HepG2 (cell line): ENCODE measurements around the gene CAPN11. TPM values are rescaled to one million over a fixed set of nuclear protein-coding genes. Genes with fewer than 3 reads are reported as not detected.
A peak's percentile ranks its signal among the peaks of the same experiment; 100 is the strongest.

Experiments used
- ARID4A ChIP-seq: sonication (generic); formaldehyde crosslinking; IDR thresholded peaks from 2 replicates; pipeline ENCODE4 v1.5.0; 2020; ENCODE audit warnings: mild to moderate bottlenecking, missing genetic modification reagents, borderline replicate concordance
- BCL3 ChIP-seq: sonication (generic); formaldehyde crosslinking; IDR thresholded peaks from 2 replicates; pipeline ENCODE4 v1.5.1; 2020; ENCODE audit warnings: mild to moderate bottlenecking, missing genetic modification reagents, moderate library complexity
- CTCF ChIP-seq: sonication (generic); formaldehyde crosslinking; IDR thresholded peaks from 2 replicates; pipeline ENCODE4 v1.5.0; 2020; ENCODE audit warnings: mild to moderate bottlenecking, missing genetic modification reagents, moderate library complexity
- EED ChIP-seq: sonication (generic); formaldehyde crosslinking; IDR thresholded peaks from 2 replicates; pipeline ENCODE4 v1.5.0; 2020; ENCODE audit warnings: mild to moderate bottlenecking, missing genetic modification reagents
- IRX3 ChIP-seq: sonication (generic); formaldehyde crosslinking; IDR thresholded peaks from 2 replicates; pipeline ENCODE4 v1.8.1; 2023; ENCODE audit warnings: mild to moderate bottlenecking, low read depth, missing genetic modification reagents, borderline replicate concordance
- RAD21 ChIP-seq: fragments of 450-650 bp; formaldehyde crosslinking; IDR thresholded peaks from 2 replicates; pipeline ENCODE4 v1.5.0; 2020; ENCODE audit warnings: mild to moderate bottlenecking
- REL ChIP-seq: sonication (generic); formaldehyde crosslinking; conservative IDR thresholded peaks from 2 replicates; pipeline ENCODE4 v1.8.0; 2022; ENCODE audit warnings: mild to moderate bottlenecking, missing genetic modification reagents, moderate library complexity
- SCMH1 ChIP-seq: sonication (generic); formaldehyde crosslinking; IDR thresholded peaks from 2 replicates; pipeline ENCODE4 v1.9.0; 2021; ENCODE audit warnings: missing genetic modification reagents, mild to moderate bottlenecking, borderline replicate concordance
- ZNF230 ChIP-seq: sonication (generic); formaldehyde crosslinking; IDR thresholded peaks from 2 replicates; pipeline ENCODE4 v1.4.0; 2020; ENCODE audit warnings: mild to moderate bottlenecking, missing genetic modification reagents
- ZNF468 ChIP-seq: sonication (generic); formaldehyde crosslinking; IDR thresholded peaks from 2 replicates; pipeline ENCODE4 v1.8.0; 2022; ENCODE audit warnings: mild to moderate bottlenecking, moderate library complexity, missing genetic modification reagents
- ZNF558 ChIP-seq: sonication (generic); formaldehyde crosslinking; IDR thresholded peaks from 2 replicates; pipeline ENCODE4 v1.9.0; 2022; ENCODE audit warnings: mild to moderate bottlenecking, missing genetic modification reagents, borderline replicate concordance
- ZNF619 ChIP-seq: sonication (generic); formaldehyde crosslinking; IDR thresholded peaks from 2 replicates; pipeline ENCODE4 v1.4.0; 2020; ENCODE audit warnings: mild to moderate bottlenecking, missing genetic modification reagents
- ZNF792 ChIP-seq: IDR thresholded peaks from 2 replicates; pipeline ENCODE4 v1.6.1; 2016
- polyA plus RNA-seq, 8 experiments: library from polyadenylated mRNA; depleted of rRNA in 3 of 8; stranded (reverse) in 7 of 8; unstranded in 1 of 8; fragments of >200 nt; fragmentation: Illumina TruSeq in 4 of 8; extraction: Trizol in 4 of 8; gene quantifications; 2 replicates each; pipeline versions ENCODE4 v1.2.1 to v1.2.3, GENCODE V29; 2011 to 2016; ENCODE audit warnings: low read depth in 4 of 8, missing spikeins in 1 of 8, mixed read lengths in 1 of 8; ENCODE audit not compliant: insufficient read depth in 1 of 8
- total RNA-seq, 5 experiments: library from RNA; depleted of rRNA; stranded (reverse); fragments of >200 nt; fragmentation: Illumina TruSeq; extraction: Trizol; gene quantifications; 2 replicates each; pipeline ENCODE4 v1.2.3, GENCODE V29; 2016; ENCODE audit warnings: low read depth in 1 of 5

Gene CAPN11
- total and polyA plus RNA-seq, 2 of the 13 experiments (the other 11 are each of a cell fraction or from before 2014, with no cell fraction given) = 0.07 to 0.11 TPM

GRCh38 chr6:44157152-44157521 is 1.5 kb upstream of the CAPN11 start (continued):
- TF ChIP-seq CTCF (CRISPR knock-in tag) (peak; percentile 52), ARID4A (CRISPR knock-in tag) (no peak), RAD21 (no peak), ZNF792 (no peak), IRX3 (CRISPR knock-in tag) (0 out of 2 replicates have a peak, but pooled peaks have one; percentile 9), SCMH1 (no peak), EED (CRISPR knock-in tag) (0 out of 2 replicates have a peak, but pooled peaks have one; percentile 52), ZNF558 (CRISPR knock-in tag) (no peak), ZNF468 (CRISPR knock-in tag) (no peak), ZNF230 (CRISPR knock-in tag) (no peak), ZNF619 (no peak), REL (no peak), BCL3 (CRISPR knock-in tag) (no peak)
